Measurements from ENCODE around the gene NME9. TPM values are rescaled to one million over a fixed set of nuclear protein-coding genes. Genes with fewer than 3 reads are reported as not detected.
A peak's percentile ranks its signal among the peaks of the same experiment; 100 is the strongest.

The NME9 gene
- total RNA-seq, 1 donor from 2014 or later: 2.4 TPM

GRCh38 chr3:138349926-138350665 lies 20.4 kb upstream of the NME9 start:
- Mint-ChIP-seq H3K27me3 (peaks cover 5% of the 10 kb centered on the region), H3K4me1 (ENCODE audit: low read depth) (peaks cover 7% of the 10 kb centered on the region), H3K4me3 (ENCODE audit: low read depth) (peak overlapping the region; percentile 82), H3K36me3 (ENCODE audit: insufficient read depth) (peaks cover 1% of the 10 kb centered on the region), H3K9me3 (ENCODE audit: low read depth) (no peaks in the 10 kb centered on the region), H3K27ac (no peak overlapping the region)
- DNase-seq (ENCODE audit: low spot score, unreplicated experiment): no peak
- no peak for TF ChIP-seq CTCF (IDR thresholded peaks at IDR 0.05; ENCODE audit: unreplicated experiment)

- Mint-ChIP-seq H3K4me3 (ENCODE audit: low read depth) (peak overlapping the region; percentile 82), H3K27ac (peak overlapping the region; percentile 91), H3K9me3 (ENCODE audit: low read depth) (no peaks in the 10 kb centered on the region), H3K27me3 (peaks cover 5% of the 10 kb centered on the region), H3K4me1 (ENCODE audit: low read depth) (peaks cover 7% of the 10 kb centered on the region), H3K36me3 (ENCODE audit: insufficient read depth) (peaks cover 1% of the 10 kb centered on the region)
- no peak for DNase-seq (ENCODE audit: low spot score, unreplicated experiment)
- no peak for TF ChIP-seq CTCF (IDR thresholded peaks at IDR 0.05; ENCODE audit: unreplicated experiment)
Measured at GRCh38 chr3:138348754-138349739, 19.4 kb upstream of the NME9 start.

GRCh38 chr3:138347960-138348753 lies 18.5 kb upstream of the NME9 start, which contains the start of gene MRAS:
Gene MRAS, plus strand, starts transcription at chr3:138348579. Its CDS starts 24,305 bp downstream, at chr3:138372884.
- peaks cover 11% of the 10 kb centered on the region for H3K4me1 Mint-ChIP-seq (ENCODE audit: low read depth)
- DNase-seq (ENCODE audit: low spot score, unreplicated experiment): peak; percentile 72
- peaks cover 5% of the 10 kb centered on the region for H3K27me3 Mint-ChIP-seq
- H3K9me3 Mint-ChIP-seq (ENCODE audit: low read depth): no peaks in the 10 kb centered on the region
- no peaks in the 10 kb centered on the region for H3K36me3 Mint-ChIP-seq (ENCODE audit: insufficient read depth)
- peak within 1 kb of the TSS; percentile 95 for H3K4me3 Mint-ChIP-seq (ENCODE audit: low read depth)
- TF ChIP-seq CTCF (IDR thresholded peaks at IDR 0.05; ENCODE audit: unreplicated experiment): peak; percentile 72
- peak within 1 kb of the TSS; percentile 94 for H3K27ac Mint-ChIP-seq

DNA sequence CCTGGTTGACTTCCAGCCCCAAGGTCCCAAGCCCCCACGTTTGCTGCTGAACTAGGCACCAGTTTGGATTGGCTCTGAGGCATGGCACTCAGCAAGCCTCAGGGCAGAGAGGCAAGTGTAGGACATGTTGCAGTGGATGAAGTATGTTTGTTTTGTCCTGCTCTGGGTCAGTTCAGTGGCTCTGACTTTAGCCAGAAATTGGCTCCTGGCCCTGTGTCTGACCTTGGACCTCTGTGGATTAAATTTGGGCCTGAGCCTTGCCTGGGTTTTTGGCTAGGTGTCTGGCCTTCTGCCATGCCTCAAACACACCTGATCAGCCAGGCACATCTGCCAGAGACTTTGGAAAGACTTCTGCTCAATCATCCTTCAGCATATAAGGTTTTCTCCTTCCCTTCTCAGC lies 15.1 kb upstream of the NME9 start:
- Mint-ChIP-seq H3K27me3 (peaks cover 5% of the 10 kb centered on the region), H3K9me3 (ENCODE audit: low read depth) (peaks cover 3% of the 10 kb centered on the region), H3K4me3 (ENCODE audit: low read depth) (no peak overlapping the region), H3K36me3 (ENCODE audit: insufficient read depth) (no peaks in the 10 kb centered on the region), H3K4me1 (ENCODE audit: low read depth) (peaks cover 14% of the 10 kb centered on the region), H3K27ac (no peak overlapping the region)
- no peak for DNase-seq (ENCODE audit: low spot score, unreplicated experiment)
- no peak for TF ChIP-seq CTCF (IDR thresholded peaks at IDR 0.05; ENCODE audit: unreplicated experiment)

All from progenitor cell of endocrine pancreas (in vitro differentiated cells).